ENCODE results near the gene GLCCI1. TPM values are rescaled to one million over a fixed set of nuclear protein-coding genes. Genes with fewer than 3 reads are reported as not detected.
A peak's percentile ranks its signal among the peaks of the same experiment; 100 is the strongest.
"Not testable (repeated sequence)": the region's sequence is repeated elsewhere in the genome, so short reads cannot be mapped to it uniquely, and the experiment has no call there.

GLCCI1 gene
- polyA plus RNA-seq, 1 donor from 2014 or later = 4.9 TPM

GRCh38 chr7:8035647-8036518 is 67.3 kb downstream of the GLCCI1 start:
- Mint-ChIP-seq H3K36me3 (peaks cover 13% of the 10 kb centered on the region), H3K4me1 (peaks cover 9 to 11% (median 11%) of the 10 kb centered on the region in 3 donors), H3K27ac (peak overlapping the region in 1 of 3 donors; percentile 60), H3K27me3 (no peaks in the 10 kb centered on the region), H3K9me3 (peaks cover 0 to 2% (median 0%) of the 10 kb centered on the region in 3 donors), H3K4me3 (no peak overlapping the region)

GRCh38 chr7:8037151-8037550 is 68.6 kb downstream of the GLCCI1 start:
- Mint-ChIP-seq H3K36me3 (peaks cover 12% of the 10 kb centered on the region), H3K9me3 (peaks cover 0 to under 1% (median 0%) of the 10 kb centered on the region in 3 donors), H3K27me3 (no peaks in the 10 kb centered on the region), H3K4me3 (no peak overlapping the region), H3K4me1 (peaks cover 8 to 11% (median 10%) of the 10 kb centered on the region in 3 donors), H3K27ac (no peak overlapping the region)

GRCh38 chr7:8040768-8041369 is 72.3 kb downstream of the GLCCI1 start:
- Mint-ChIP-seq H3K36me3 (peaks cover 19% of the 10 kb centered on the region), H3K9me3 (peaks cover 0 to 4% (median 0%) of the 10 kb centered on the region in 3 donors), H3K27me3 (no peaks in the 10 kb centered on the region), H3K4me3 (no peak overlapping the region), H3K27ac (peak overlapping the region in 2 of 3 donors; percentile 35 to 81), H3K4me1 (peaks cover 6 to 33% (median 26%) of the 10 kb centered on the region in 3 donors)

DNA sequence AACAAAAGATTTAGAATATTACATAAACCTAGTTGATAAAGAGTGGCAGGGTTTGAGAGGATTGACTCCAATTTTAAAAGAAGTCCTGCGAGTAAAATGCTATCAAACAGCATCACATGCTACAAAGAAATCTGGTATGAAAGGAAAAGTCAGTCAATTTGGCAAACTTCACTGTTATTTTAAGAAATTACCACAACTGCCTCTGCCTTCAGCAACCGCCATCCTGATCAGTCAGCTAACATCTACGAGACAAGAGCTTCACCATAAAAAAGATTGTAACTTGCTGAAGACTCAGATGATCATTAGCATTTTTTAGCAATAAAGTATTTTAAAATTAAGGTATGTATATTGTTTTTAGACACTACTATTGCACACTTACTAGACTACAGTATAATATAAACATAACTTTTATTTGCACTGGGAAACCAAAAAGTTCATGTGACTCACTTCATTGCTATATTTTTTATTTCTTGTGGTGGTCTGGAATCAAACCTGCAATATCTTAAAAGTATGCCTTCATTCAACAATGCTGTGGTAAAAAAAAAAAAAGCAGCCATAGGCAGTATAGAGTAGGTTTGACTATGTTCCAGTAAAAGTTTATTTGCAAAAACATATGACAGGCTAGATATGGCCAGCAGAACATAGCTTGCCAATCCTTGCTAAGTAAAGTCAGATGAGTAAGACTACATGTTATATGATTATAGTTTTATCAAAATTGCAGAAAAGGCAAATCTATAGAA is 74.4 kb downstream of the GLCCI1 start:
- H3K27me3 Mint-ChIP-seq = no peaks in the 10 kb centered on the region
- peaks cover 10 to 45% (median 35%) of the 10 kb centered on the region in 3 donors for H3K4me1 Mint-ChIP-seq
- no peak overlapping the region for H3K4me3 Mint-ChIP-seq
- peaks cover 0 to 5% (median 4%) of the 10 kb centered on the region in 3 donors for H3K9me3 Mint-ChIP-seq
- peaks cover 16% of the 10 kb centered on the region for H3K36me3 Mint-ChIP-seq
- H3K27ac Mint-ChIP-seq = no peak overlapping the region

DNA sequence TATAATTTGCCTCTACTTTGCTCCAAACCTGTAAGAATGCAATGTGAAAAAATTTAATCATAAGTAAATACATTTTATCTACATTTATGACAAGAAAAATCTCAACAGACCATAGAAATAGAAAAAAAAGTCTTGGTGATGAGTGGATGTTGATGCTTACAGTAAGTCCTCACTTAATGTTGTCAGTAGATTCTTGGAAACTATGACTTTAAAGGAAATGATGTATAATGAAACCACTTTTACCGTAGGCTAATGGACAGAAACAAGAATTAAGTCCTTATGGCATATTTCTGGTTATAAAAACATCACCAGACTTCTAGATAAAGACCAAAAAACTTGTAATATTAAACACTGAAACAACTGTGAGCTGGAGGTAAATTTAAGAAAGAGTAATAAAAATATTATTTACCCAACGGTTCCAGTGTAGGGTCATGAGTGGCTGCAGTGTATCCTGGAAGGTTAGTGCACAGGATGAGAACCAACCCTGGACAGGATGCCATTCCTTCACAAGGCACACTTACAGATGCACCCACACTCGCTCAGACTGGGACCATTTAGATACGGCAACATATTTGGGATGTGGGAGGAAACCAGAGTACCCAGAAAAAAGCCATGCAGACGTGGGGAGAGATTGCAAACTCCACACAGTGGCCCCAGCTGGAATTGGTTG is 76.3 kb downstream of the GLCCI1 start:
- peaks cover 0 to 5% (median 4%) of the 10 kb centered on the region in 3 donors for H3K9me3 Mint-ChIP-seq
- peaks cover 16% of the 10 kb centered on the region for H3K36me3 Mint-ChIP-seq
- no peaks in the 10 kb centered on the region for H3K27me3 Mint-ChIP-seq
- H3K4me3 Mint-ChIP-seq = no peak overlapping the region
- no peak overlapping the region for H3K27ac Mint-ChIP-seq
- H3K4me1 Mint-ChIP-seq = peaks cover 14 to 53% (median 40%) of the 10 kb centered on the region in 3 donors

DNA sequence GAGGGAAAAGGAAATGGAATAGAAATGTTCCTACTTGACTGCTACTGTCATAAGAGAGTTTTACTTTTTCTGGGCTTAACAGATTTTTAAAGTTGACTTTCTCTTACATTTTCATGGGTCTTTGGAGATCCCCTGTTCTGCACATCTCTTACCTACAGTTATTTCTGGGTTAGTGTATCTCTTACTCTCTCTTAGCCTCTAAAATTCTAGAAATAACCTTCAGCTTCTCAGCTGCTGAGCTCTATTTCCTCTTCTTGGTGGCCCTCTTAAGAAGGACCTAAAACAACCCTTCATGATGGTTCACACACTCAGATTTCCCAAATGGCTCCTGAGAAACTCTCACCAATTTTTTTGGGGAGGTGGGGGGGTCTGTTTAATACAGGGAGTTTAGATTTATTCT is 79.5 kb downstream of the GLCCI1 start:
- not testable (repeated sequence) for H3K4me3 Mint-ChIP-seq, H3K9me3 Mint-ChIP-seq, H3K27me3 Mint-ChIP-seq
- Mint-ChIP-seq H3K36me3 (peaks cover 19% of the 10 kb centered on the region), H3K27ac (peak overlapping the region in 1 of 3 donors; percentile 44), H3K4me1 (peaks cover 16 to 65% (median 43%) of the 10 kb centered on the region in 3 donors)

- Mint-ChIP-seq H3K4me1 (peaks cover 12 to 37% (median 24%) of the 10 kb centered on the region in 3 donors), H3K27me3 (no peaks in the 10 kb centered on the region), H3K36me3 (peaks cover 14% of the 10 kb centered on the region), H3K4me3 (no peak overlapping the region), H3K27ac (no peak overlapping the region), H3K9me3 (peaks cover 0 to 1% (median 0%) of the 10 kb centered on the region in 3 donors)
Observed at GRCh38 chr7:8051373-8051772, 82.8 kb downstream of the GLCCI1 start.

DNA sequence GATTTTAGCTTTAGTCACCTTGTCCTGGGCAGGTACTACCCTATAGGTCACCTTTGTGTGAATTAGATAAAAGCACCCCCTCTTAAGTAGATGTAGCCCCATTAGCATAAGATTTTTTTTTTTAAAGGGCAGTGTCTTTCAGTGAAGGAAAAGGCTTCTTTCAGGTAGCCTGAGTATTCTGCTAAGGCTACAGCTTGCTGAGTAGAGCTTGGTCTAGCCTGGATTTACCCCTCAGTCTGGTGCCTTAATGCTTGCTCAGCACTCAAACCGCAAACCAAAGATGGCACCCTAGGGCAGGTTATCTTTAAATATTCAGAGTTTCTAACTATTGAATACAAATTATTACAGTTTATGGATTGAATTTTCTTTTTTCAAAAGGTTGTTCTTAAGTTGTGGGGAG is 83.4 kb downstream of the GLCCI1 start:
- H3K27me3 Mint-ChIP-seq = no peaks in the 10 kb centered on the region
- no peak overlapping the region for H3K4me3 Mint-ChIP-seq
- no peaks in the 10 kb centered on the region for H3K9me3 Mint-ChIP-seq
- peaks cover 15% of the 10 kb centered on the region for H3K36me3 Mint-ChIP-seq
- no peak overlapping the region for H3K27ac Mint-ChIP-seq
- peaks cover 12 to 33% (median 21%) of the 10 kb centered on the region in 3 donors for H3K4me1 Mint-ChIP-seq

DNA sequence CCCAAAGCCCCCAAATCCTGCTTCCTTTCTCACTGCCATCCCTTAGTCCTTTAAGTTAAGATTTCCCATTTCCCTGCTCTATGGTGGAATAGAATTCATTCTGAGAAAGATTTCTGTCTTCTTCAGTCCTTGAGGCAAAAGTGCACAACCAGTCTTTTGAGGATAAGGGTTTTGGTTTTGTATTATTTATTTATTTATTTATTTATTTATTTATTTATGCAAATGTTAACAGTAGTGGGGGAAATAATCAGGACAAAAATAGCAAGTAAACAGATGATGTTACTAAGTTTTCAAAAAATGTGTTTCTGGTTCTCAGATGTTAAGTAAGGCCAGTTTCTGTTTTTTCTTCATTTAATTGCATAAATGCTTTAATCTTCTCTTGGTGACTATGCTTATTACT is 84.2 kb downstream of the GLCCI1 start:
- H3K36me3 Mint-ChIP-seq = peaks cover 12% of the 10 kb centered on the region
- peak overlapping the region in 2 of 3 donors; percentile 20 to 82 for H3K27ac Mint-ChIP-seq
- H3K4me3 Mint-ChIP-seq = peak overlapping the region in 1 of 4 donors; percentile 65
- no peaks in the 10 kb centered on the region for H3K27me3 Mint-ChIP-seq
- no peaks in the 10 kb centered on the region for H3K9me3 Mint-ChIP-seq
- H3K4me1 Mint-ChIP-seq = peaks cover 12 to 28% (median 18%) of the 10 kb centered on the region in 3 donors

- H3K27ac Mint-ChIP-seq = no peak overlapping the region
- H3K27me3 Mint-ChIP-seq = no peaks in the 10 kb centered on the region
Observed at GRCh38 chr7:8056439-8056838, 87.8 kb downstream of the GLCCI1 start.

DNA sequence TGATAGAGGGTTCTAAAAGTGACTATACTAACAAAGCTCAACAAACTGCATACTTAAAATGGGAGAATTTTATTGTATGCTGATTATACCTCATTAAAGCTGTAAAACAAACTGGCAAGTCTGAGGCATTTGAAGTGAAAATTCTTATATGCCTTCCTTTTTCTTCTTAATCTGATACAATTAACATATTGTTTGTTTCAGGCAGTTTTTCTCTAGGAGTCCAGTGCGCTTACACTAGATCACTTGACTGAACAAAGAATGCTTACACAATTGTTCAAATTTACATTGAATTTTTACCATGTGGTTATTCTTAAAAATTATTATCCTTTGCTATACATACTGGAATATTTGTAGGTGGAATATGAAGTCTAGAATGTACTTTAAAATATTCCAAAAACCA is 89.0 kb downstream of the GLCCI1 start:
- Mint-ChIP-seq H3K27ac (no peak overlapping the region), H3K36me3 (peaks cover 7% of the 10 kb centered on the region), H3K9me3 (no peaks in the 10 kb centered on the region), H3K4me1 (peaks cover 0 to 2% (median 1%) of the 10 kb centered on the region in 3 donors), H3K27me3 (no peaks in the 10 kb centered on the region), H3K4me3 (no peak overlapping the region)

More at GRCh38 chr7:8056439-8056838, 87.8 kb downstream of the GLCCI1 start:
- peaks cover 5 to 12% (median 5%) of the 10 kb centered on the region in 3 donors for H3K4me1 Mint-ChIP-seq
- H3K9me3 Mint-ChIP-seq = no peaks in the 10 kb centered on the region
- peaks cover 7% of the 10 kb centered on the region for H3K36me3 Mint-ChIP-seq
- no peak overlapping the region for H3K4me3 Mint-ChIP-seq

DNA sequence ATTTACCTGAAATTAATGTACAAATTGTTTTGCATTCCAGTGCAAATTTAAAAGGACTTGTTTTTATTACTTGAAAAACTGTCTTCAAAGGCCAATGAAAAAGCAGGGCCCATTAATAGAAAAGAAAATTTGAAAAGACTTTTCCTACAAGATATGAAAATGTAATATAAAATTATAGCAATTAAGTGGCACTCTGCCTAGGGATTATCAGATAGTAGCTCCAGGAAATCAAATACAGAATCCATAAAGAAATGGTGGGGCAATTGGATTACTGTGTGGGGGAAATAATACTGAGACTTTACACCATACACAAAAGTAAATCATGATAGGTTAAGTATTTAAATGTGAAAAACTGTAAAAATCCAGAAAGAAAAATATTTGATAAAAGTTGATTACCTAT is 89.7 kb downstream of the GLCCI1 start:
- Mint-ChIP-seq H3K27ac (no peak overlapping the region), H3K27me3 (no peaks in the 10 kb centered on the region), H3K36me3 (peaks cover 12% of the 10 kb centered on the region), H3K4me3 (no peak overlapping the region), H3K9me3 (no peaks in the 10 kb centered on the region), H3K4me1 (no peaks in the 10 kb centered on the region)

- Mint-ChIP-seq H3K36me3 (peaks cover 15% of the 10 kb centered on the region), H3K27ac (peak overlapping the region in 1 of 3 donors; percentile 33), H3K4me1 (no peaks in the 10 kb centered on the region), H3K4me3 (no peak overlapping the region), H3K9me3 (no peaks in the 10 kb centered on the region), H3K27me3 (no peaks in the 10 kb centered on the region)
Observed at GRCh38 chr7:8058852-8059251, 90.3 kb downstream of the GLCCI1 start.

- no peak overlapping the region for H3K27ac Mint-ChIP-seq
Observed at GRCh38 chr7:8060241-8060640, 91.6 kb downstream of the GLCCI1 start.

More at GRCh38 chr7:8060241-8060640, 91.6 kb downstream of the GLCCI1 start:
- H3K4me1 Mint-ChIP-seq = peaks cover 0 to 7% (median 3%) of the 10 kb centered on the region in 3 donors
- no peaks in the 10 kb centered on the region for H3K27me3 Mint-ChIP-seq
- no peaks in the 10 kb centered on the region for H3K9me3 Mint-ChIP-seq
- H3K36me3 Mint-ChIP-seq = peaks cover 20% of the 10 kb centered on the region
- no peak overlapping the region for H3K4me3 Mint-ChIP-seq
